ENCODE results near the gene UCKL1. TPM values are rescaled to one million over a fixed set of nuclear protein-coding genes. Genes with fewer than 3 reads are reported as not detected.

The UCKL1 gene
- total RNA-seq (2014; rRNA removed; shearing (Covaris generic)) (19.8 and 25.6 TPM in 2 replicates), total RNA-seq (2022) (42.6 and 43.0 TPM in 2 replicates), Bru-seq, nascent RNA (percentile 51 among the genes with signal in this experiment), BruChase-seq, experiment 1, labeled RNA remaining after a 6-hour chase (percentile 74 among the genes with signal in this experiment), BruChase-seq, experiment 2, labeled RNA remaining after a 2-hour chase (percentile 70 among the genes with signal in this experiment)
- long read RNA-seq, partial matches to known transcripts, result 13 of 62 reads
- long read RNA-seq, other reads (novel, unspliced or antisense), result 48 of 62 reads

DNA sequence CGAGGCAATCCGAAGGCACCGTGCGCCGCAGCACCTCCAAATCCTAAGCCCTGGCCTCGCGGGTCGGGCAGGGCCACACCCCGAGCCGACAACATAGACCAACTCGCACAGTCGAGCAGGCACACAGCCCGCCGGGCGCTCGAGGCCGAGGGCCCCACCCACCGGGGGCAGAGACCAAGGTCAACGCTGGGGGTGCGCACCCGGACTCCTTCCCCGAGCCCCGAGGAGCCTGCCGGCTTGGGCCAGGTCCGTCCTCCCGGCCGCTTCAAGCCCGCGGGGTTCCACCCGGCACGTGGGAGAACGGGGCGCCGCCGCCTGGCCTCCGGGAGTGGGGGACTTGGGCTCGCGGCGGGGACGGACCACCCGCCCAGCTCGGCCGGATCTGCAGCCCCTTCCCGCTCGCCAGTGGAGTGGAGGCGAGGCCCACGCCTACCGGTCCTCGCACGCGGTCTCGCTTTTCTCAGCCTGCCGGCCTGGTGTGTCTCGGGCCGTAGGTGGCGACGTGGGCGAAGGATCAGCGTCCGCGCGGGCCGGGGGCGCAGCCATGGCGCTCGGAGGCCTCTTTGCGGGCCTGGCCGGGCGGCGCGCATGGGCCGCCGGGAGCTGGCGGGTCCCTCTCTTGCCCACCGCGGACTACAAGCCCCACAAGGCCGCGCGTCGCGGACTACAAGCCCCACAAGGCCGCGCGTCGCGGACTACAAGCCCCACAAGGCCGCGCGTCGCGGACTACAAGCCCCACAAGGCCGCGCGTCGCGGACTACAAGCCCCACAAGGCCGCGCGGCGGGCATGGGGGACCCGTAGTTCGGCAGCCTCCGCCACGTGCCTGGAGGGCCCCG, at the start of gene UCKL1:
TSS of gene UCKL1 (minus strand) at position 590 of the 837 bp plus-strand sequence. CDS start at position 546, 44 bp downstream.
- H3K9me2 ChIP-seq (ENCODE audit: insufficient read depth, low read length), result no peaks in the 10 kb centered on the region
- H3K9me3 ChIP-seq (ENCODE audit: low read length), result no peaks in the 10 kb centered on the region
- intact Hi-C loops (cut with micrococcal nuclease; ENCODE audit: unreplicated experiment), result no loop called here
- peak within 1 kb of the TSS; percentile 81 for H3K27ac ChIP-seq (ENCODE audit: low read depth, low read length, poor library complexity, severe bottlenecking)
- no peaks in the 10 kb centered on the region for H4K20me1 ChIP-seq (ENCODE audit: insufficient read depth, low read length)
- BruUV-seq (replicated peaks), result no TSS peak
- CTCF ChIA-PET (ENCODE audit: unreplicated experiment), result no interaction called here
- H3K4me2 ChIP-seq (ENCODE audit: low read length), result peak within 1 kb of the TSS; percentile 85
- peaks cover 28% of the 10 kb centered on the region for H3K4me1 ChIP-seq (ENCODE audit: insufficient read depth, low read length, poor library complexity, severe bottlenecking)
- peak within 1 kb of the TSS; percentile 61 for H2AFZ ChIP-seq (ENCODE audit: low read length)
- no peak for TF ChIP-seq EZH2phosphoT487 (IDR thresholded peaks at IDR 0.05; ENCODE audit: borderline replicate concordance, low read depth, low read length)
- TF ChIP-seq, protein P1, sequence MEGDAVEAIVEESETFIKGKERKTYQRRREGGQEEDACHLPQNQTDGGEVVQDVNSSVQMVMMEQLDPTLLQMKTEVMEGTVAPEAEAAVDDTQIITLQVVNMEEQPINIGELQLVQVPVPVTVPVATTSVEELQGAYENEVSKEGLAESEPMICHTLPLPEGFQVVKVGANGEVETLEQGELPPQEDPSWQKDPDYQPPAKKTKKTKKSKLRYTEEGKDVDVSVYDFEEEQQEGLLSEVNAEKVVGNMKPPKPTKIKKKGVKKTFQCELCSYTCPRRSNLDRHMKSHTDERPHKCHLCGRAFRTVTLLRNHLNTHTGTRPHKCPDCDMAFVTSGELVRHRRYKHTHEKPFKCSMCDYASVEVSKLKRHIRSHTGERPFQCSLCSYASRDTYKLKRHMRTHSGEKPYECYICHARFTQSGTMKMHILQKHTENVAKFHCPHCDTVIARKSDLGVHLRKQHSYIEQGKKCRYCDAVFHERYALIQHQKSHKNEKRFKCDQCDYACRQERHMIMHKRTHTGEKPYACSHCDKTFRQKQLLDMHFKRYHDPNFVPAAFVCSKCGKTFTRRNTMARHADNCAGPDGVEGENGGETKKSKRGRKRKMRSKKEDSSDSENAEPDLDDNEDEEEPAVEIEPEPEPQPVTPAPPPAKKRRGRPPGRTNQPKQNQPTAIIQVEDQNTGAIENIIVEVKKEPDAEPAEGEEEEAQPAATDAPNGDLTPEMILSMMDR (conservative IDR thresholded peaks at IDR 0.05; ENCODE audit: low read length), result no peak; the same call in 1 of the 2 replicates
- peaks cover 25% of the 10 kb centered on the region; the same call in 1 of the 2 replicates for H3K79me2 ChIP-seq (ENCODE audit: insufficient read depth, low read depth, low read length)
- no peaks in the 10 kb centered on the region; the same call in 1 of the 2 replicates for H3K36me3 ChIP-seq (ENCODE audit: insufficient read depth, low read length)
- POLR2A ChIA-PET, result interaction anchor here (1.1 kb wide), 1 partner anchor 38 kb away, joined by 3 read pairs; no protein-coding TSS in a partner anchor
- H3K4me3 ChIP-seq (ENCODE audit: low read depth, low read length, poor library complexity, severe bottlenecking), result peak within 1 kb of the TSS; percentile 86
- DNase-seq (ENCODE audit: low spot score), result peak; percentile 93

- no peak overlapping the region for H3K4me2 ChIP-seq (ENCODE audit: low read length)
- H2AFZ ChIP-seq (ENCODE audit: low read length), result no peak overlapping the region
- no TSS peak for BruUV-seq (replicated peaks)
- CTCF ChIA-PET (ENCODE audit: unreplicated experiment), result no interaction called here
- no peaks in the 10 kb centered on the region for H4K20me1 ChIP-seq (ENCODE audit: insufficient read depth, low read length)
- no peak for DNase-seq (ENCODE audit: low spot score)
- peaks cover 13% of the 10 kb centered on the region; the same call in 1 of the 2 replicates for H3K9me3 ChIP-seq (ENCODE audit: low read length)
- H3K9me2 ChIP-seq (ENCODE audit: insufficient read depth, low read length), result no peaks in the 10 kb centered on the region
- no peaks in the 10 kb centered on the region for H3K4me1 ChIP-seq (ENCODE audit: insufficient read depth, low read length, poor library complexity, severe bottlenecking)
- TF ChIP-seq, protein P1 (conservative IDR thresholded peaks at IDR 0.05; ENCODE audit: low read length), result no peak
- TF ChIP-seq EZH2phosphoT487 (IDR thresholded peaks at IDR 0.05; ENCODE audit: borderline replicate concordance, low read depth, low read length), result no peak
- H3K27ac ChIP-seq (ENCODE audit: low read depth, low read length, poor library complexity, severe bottlenecking), result no peak overlapping the region
- intact Hi-C loops (cut with micrococcal nuclease; ENCODE audit: unreplicated experiment), result no loop called here
- no peaks in the 10 kb centered on the region for H3K79me2 ChIP-seq (ENCODE audit: insufficient read depth, low read depth, low read length)
- POLR2A ChIA-PET, result no interaction called here
- no peak overlapping the region for H3K4me3 ChIP-seq (ENCODE audit: low read depth, low read length, poor library complexity, severe bottlenecking)
- peaks cover 88% of the 10 kb centered on the region for H3K36me3 ChIP-seq (ENCODE audit: insufficient read depth, low read length)
These were observed 49.2 kb upstream of the UCKL1 start for GRCh38 chr20:64005394-64005793.

Data from OCI-LY7 (cell line).